Trophoblast cell (in vitro differentiated cells and primary cell): Measurements from ENCODE around the gene USH2A.

Experiments used
- DNase-seq, 2 donors: peaks; one replicate each; pipeline ENCODE4 v3.0.0-alpha.2; 2016
- H2AFZ ChIP-seq: 2 replicates; pipeline ENCODE4 v1.6.1; 2013; ENCODE audit warnings: low read length, moderate library complexity, mild to moderate bottlenecking; ENCODE audit not compliant: insufficient read depth, poor library complexity
- H2AK5ac ChIP-seq: 2 replicates; pipeline ENCODE4 v1.6.1; 2013; ENCODE audit warnings: mild to moderate bottlenecking, low read length
- H2BK120ac ChIP-seq: 2 replicates; pipeline ENCODE4 v1.6.1; 2013; ENCODE audit warnings: low read length, mild to moderate bottlenecking, moderate library complexity; ENCODE audit not compliant: insufficient read depth, poor library complexity
- H2BK12ac ChIP-seq: 2 replicates; pipeline ENCODE4 v1.6.1; 2013; ENCODE audit warnings: mild to moderate bottlenecking, low read length, moderate library complexity
- H2BK5ac ChIP-seq: 2 replicates; pipeline ENCODE4 v1.6.1; 2013; ENCODE audit warnings: low read length, low read depth, moderate library complexity, mild to moderate bottlenecking; ENCODE audit not compliant: poor library complexity
- H3K14ac ChIP-seq: 2 replicates; pipeline ENCODE4 v1.6.1; 2013; ENCODE audit warnings: mild to moderate bottlenecking, low read length
- H3K18ac ChIP-seq: 2 replicates; pipeline ENCODE4 v1.6.1; 2013; ENCODE audit warnings: mild to moderate bottlenecking, low read length
- H3K23ac ChIP-seq: 2 replicates; pipeline ENCODE4 v1.6.1; 2013; ENCODE audit warnings: low read length
- H3K27ac ChIP-seq: 2 replicates; pipeline ENCODE4 v1.5.1; 2013; ENCODE audit warnings: low read depth, mild to moderate bottlenecking, inconsistent platforms, low read length, moderate library complexity
- H3K27me3 ChIP-seq: 2 replicates; pipeline ENCODE4 v1.6.1; 2013; ENCODE audit warnings: inconsistent platforms, mild to moderate bottlenecking, low read length, moderate library complexity; ENCODE audit not compliant: insufficient read depth
- H3K36me3 ChIP-seq, 2 experiments: 1 replicate in 1 of 2; 2 replicates in 1 of 2; pipeline ENCODE4 v1.6.1; 2013; ENCODE audit warnings: low read length in 2 of 2, mild to moderate bottlenecking in 2 of 2, moderate library complexity in 1 of 2; ENCODE audit not compliant: insufficient read depth in 2 of 2, control insufficient read depth in 1 of 2
- H3K4ac ChIP-seq: 2 replicates; pipeline ENCODE4 v1.6.1; 2013; ENCODE audit warnings: low read depth, mild to moderate bottlenecking, low read length, moderate library complexity
- H3K4me1 ChIP-seq, 2 experiments: 1 replicate in 1 of 2; 2 replicates in 1 of 2; pipeline ENCODE4 v1.6.1; 2013; ENCODE audit warnings: low read length in 2 of 2, mild to moderate bottlenecking in 2 of 2, moderate library complexity in 1 of 2; ENCODE audit not compliant: insufficient read depth in 2 of 2, control insufficient read depth in 1 of 2
- H3K4me2 ChIP-seq: 2 replicates; pipeline ENCODE4 v1.6.1; 2013; ENCODE audit warnings: inconsistent platforms, mild to moderate bottlenecking, low read length, moderate library complexity
- H3K4me3 ChIP-seq: 2 replicates; pipeline ENCODE4 v1.5.1; 2013; ENCODE audit warnings: mild to moderate bottlenecking, low read depth, low read length, inconsistent platforms
- H3K79me1 ChIP-seq: one replicate; pipeline ENCODE4 v1.6.1; 2013; ENCODE audit warnings: low read length
- H3K79me2 ChIP-seq: 2 replicates; pipeline ENCODE4 v1.6.1; 2013; ENCODE audit warnings: low read length, mild to moderate bottlenecking; ENCODE audit not compliant: control insufficient read depth, insufficient read depth, poor library complexity
- H3K9ac ChIP-seq: 2 replicates; pipeline ENCODE4 v1.6.1; 2013; ENCODE audit warnings: mild to moderate bottlenecking, low read length
- H3K9me3 ChIP-seq: 2 replicates; pipeline ENCODE4 v1.6.1; 2013; ENCODE audit warnings: low read depth, mild to moderate bottlenecking, control low read depth, inconsistent platforms, low read length; ENCODE audit not compliant: insufficient read depth
- H4K12ac ChIP-seq: 2 replicates; pipeline ENCODE4 v1.6.1; 2013; ENCODE audit warnings: low read depth, mild to moderate bottlenecking, low read length, moderate library complexity
- H4K8ac ChIP-seq: 2 replicates; pipeline ENCODE4 v1.6.1; 2013; ENCODE audit warnings: low read depth, mild to moderate bottlenecking, low read length, moderate library complexity
- H4K91ac ChIP-seq: one replicate; pipeline ENCODE4 v1.6.1; 2013; ENCODE audit warnings: low read depth, mild to moderate bottlenecking, low read length, moderate library complexity
- WGBS: extraction: QIAGEN DNeasy Blood & Tissue Kit; methylation state at CpG from one replicate; pipeline ENCODE4 v1.1.7; 2013; ENCODE audit warnings: missing lambda C conversion rate; ENCODE audit not compliant: insufficient read length, insufficient coverage; ENCODE audit errors: extremely low coverage; 5-methylcytosine and 5-hydroxymethylcytosine counted together

USH2A gene

DNA sequence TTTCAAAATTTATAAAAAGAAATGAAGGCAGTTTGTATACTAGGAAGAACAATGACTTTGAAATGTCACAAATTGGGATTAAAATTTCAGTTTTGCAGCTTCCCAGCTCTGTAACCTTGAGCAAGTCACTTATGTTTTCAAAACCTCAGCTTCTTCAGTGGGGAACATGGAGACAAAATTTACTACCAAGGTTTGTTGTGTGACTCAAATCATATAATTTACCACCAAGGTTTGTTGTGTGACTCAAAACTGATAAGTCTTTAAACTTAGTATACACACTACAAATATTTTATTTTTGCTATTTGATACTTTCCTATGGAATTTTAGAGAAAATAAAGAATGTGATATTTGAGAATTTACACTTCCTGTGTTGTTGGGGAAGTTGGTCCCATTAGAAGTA is 636.3 kb downstream of the USH2A start:
- H3K27me3 ChIP-seq, result no peaks in the 10 kb centered on the region
- H2BK12ac ChIP-seq, result no peak overlapping the region
- H3K36me3 ChIP-seq, result no peaks in the 10 kb centered on the region
- H3K9ac ChIP-seq, result no peak overlapping the region
- no peak for DNase-seq
- no peak overlapping the region for H3K23ac ChIP-seq
- no peaks in the 10 kb centered on the region for H3K79me1 ChIP-seq
- H2BK120ac ChIP-seq, result no peak overlapping the region
- no peak overlapping the region for H3K4me2 ChIP-seq
- no peaks in the 10 kb centered on the region for H3K4me1 ChIP-seq
- H3K4ac ChIP-seq, result no peak overlapping the region
- no peak overlapping the region for H4K12ac ChIP-seq
- no peak overlapping the region for H3K14ac ChIP-seq
- no peak overlapping the region for H3K18ac ChIP-seq
- no peaks in the 10 kb centered on the region for H3K9me3 ChIP-seq
- no peak overlapping the region for H4K91ac ChIP-seq
- H3K27ac ChIP-seq, result no peak overlapping the region
- no peak overlapping the region for H3K4me3 ChIP-seq
- no peak overlapping the region for H2AK5ac ChIP-seq
- H2AFZ ChIP-seq, result no peak overlapping the region
- H4K8ac ChIP-seq, result no peak overlapping the region
- H2BK5ac ChIP-seq, result no peak overlapping the region
- H3K79me2 ChIP-seq, result no peaks in the 10 kb centered on the region

DNA sequence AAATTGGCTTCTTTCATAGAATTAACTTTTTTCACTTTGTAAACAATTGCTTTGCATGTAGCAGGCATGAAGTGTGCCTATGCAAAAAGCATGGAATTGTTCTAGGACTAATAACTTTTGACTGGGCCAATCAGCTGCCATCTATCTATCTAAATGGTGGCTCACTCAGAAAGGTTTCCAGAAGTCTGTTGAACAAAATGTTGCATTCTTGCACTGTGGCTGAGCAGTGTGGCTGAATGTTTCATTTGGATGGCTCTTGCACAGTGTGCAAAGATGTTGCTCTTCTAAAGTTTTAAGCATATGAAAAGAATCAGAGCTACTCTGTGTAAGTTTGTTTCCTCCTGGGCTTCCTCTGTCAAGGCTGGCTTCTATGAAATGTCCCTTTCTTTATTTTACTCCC is 642.6 kb downstream of the USH2A start:
- Histone ChIP-seq H3K23ac (no peak overlapping the region), H3K9ac (no peak overlapping the region), H3K4me3 (no peak overlapping the region), H3K4me2 (no peak overlapping the region), H4K12ac (no peak overlapping the region), H2AFZ (no peak overlapping the region), H3K4me1 (no peaks in the 10 kb centered on the region), H3K9me3 (no peaks in the 10 kb centered on the region), H2BK12ac (no peak overlapping the region), H4K91ac (no peak overlapping the region), H3K79me2 (no peaks in the 10 kb centered on the region), H3K14ac (no peak overlapping the region), H4K8ac (no peak overlapping the region), H2AK5ac (no peak overlapping the region), H3K36me3 (no peaks in the 10 kb centered on the region), H3K18ac (no peak overlapping the region), H2BK5ac (no peak overlapping the region), H3K4ac (no peak overlapping the region), H3K27ac (no peak overlapping the region), H2BK120ac (no peak overlapping the region), H3K79me1 (no peaks in the 10 kb centered on the region), H3K27me3 (no peaks in the 10 kb centered on the region)
- DNase-seq, result no peak

DNA sequence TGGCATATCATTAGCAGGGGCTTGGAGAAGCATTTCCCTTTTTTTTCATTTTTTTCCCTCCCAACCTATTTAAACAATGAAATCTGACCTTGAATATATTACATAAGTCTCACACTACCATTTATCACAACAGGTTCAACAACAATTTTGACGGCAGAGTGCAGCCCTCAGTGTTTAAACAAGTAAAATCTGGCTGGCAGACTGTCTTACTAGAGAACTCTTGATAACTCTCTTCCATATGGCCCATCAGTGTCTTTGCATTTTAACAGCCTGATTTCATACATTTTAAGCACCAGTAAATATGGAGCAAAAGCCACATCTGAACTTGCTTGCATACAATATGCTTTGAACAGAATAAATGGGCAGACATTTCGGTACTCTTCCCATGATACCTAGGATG is 643.1 kb downstream of the USH2A start:
- H4K8ac ChIP-seq, result no peak overlapping the region
- H2AK5ac ChIP-seq, result no peak overlapping the region
- no peak overlapping the region for H4K91ac ChIP-seq
- H3K23ac ChIP-seq, result no peak overlapping the region
- no peak overlapping the region for H3K4me2 ChIP-seq
- H3K79me1 ChIP-seq, result no peaks in the 10 kb centered on the region
- no peaks in the 10 kb centered on the region for H3K27me3 ChIP-seq
- no peak overlapping the region for H2BK5ac ChIP-seq
- no peak overlapping the region for H3K4ac ChIP-seq
- WGBS, result no CpG with 5 or more reads among the region's 2 CpGs
- no peak overlapping the region for H3K27ac ChIP-seq
- H3K9ac ChIP-seq, result no peak overlapping the region
- no peak overlapping the region for H2BK120ac ChIP-seq
- H2BK12ac ChIP-seq, result no peak overlapping the region
- no peaks in the 10 kb centered on the region for H3K36me3 ChIP-seq
- no peak for DNase-seq
- H3K79me2 ChIP-seq, result no peaks in the 10 kb centered on the region
- no peaks in the 10 kb centered on the region for H3K4me1 ChIP-seq
- H3K14ac ChIP-seq, result no peak overlapping the region
- no peak overlapping the region for H2AFZ ChIP-seq
- H3K18ac ChIP-seq, result no peak overlapping the region
- H3K9me3 ChIP-seq, result no peaks in the 10 kb centered on the region
- no peak overlapping the region for H3K4me3 ChIP-seq
- no peak overlapping the region for H4K12ac ChIP-seq

DNA sequence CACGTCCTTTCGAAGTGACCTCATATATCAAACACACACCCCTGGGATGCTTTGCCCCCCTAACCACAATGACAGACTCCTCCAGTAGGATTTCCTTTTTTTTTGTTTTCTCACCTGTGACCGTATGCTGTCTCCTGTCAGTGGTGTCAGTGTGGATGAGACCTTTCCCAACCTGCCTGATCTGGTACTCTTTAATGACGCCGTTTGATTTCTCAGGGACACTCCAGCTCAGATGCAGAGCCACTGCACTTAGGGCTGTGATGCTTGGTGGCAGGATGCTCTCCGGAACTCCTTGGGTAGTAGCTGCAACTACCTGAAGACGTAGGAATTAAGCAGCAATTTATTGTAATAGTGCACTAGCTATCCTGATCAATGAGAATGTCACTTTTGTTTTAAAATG is 643.5 kb downstream of the USH2A start:
- no peak overlapping the region for H3K4me2 ChIP-seq
- no peak overlapping the region for H3K23ac ChIP-seq
- no peak overlapping the region for H4K91ac ChIP-seq
- H4K8ac ChIP-seq, result no peak overlapping the region
- no peak overlapping the region for H4K12ac ChIP-seq
- no peak overlapping the region for H2BK120ac ChIP-seq
- no peak for DNase-seq
- H2BK5ac ChIP-seq, result no peak overlapping the region
- no peak overlapping the region for H2BK12ac ChIP-seq
- H3K27ac ChIP-seq, result no peak overlapping the region
- H3K36me3 ChIP-seq, result no peaks in the 10 kb centered on the region
- H3K14ac ChIP-seq, result no peak overlapping the region
- H3K79me1 ChIP-seq, result no peaks in the 10 kb centered on the region
- no peaks in the 10 kb centered on the region for H3K27me3 ChIP-seq
- no CpG with 5 or more reads among the region's 7 CpGs for WGBS
- no peak overlapping the region for H3K4me3 ChIP-seq
- no peaks in the 10 kb centered on the region for H3K9me3 ChIP-seq
- no peak overlapping the region for H2AFZ ChIP-seq
- H2AK5ac ChIP-seq, result no peak overlapping the region
- H3K9ac ChIP-seq, result no peak overlapping the region
- H3K18ac ChIP-seq, result no peak overlapping the region
- no peak overlapping the region for H3K4ac ChIP-seq
- H3K4me1 ChIP-seq, result no peaks in the 10 kb centered on the region
- no peaks in the 10 kb centered on the region for H3K79me2 ChIP-seq
